A673 (cell line): ENCODE results near the gene GPR15LG. TPM values are rescaled to one million over a fixed set of nuclear protein-coding genes. Genes with fewer than 3 reads are reported as not detected.

ENCODE experiments used
- BruUV-seq: library from RNA; stranded (reverse); fragments of 400-500 nt; replicated peaks from 2 replicates; lab custom pipeline; 2021; lab: Mats Ljungman, UMichigan
- CTCF ChIA-PET: fragments of 300-600 bp; sonication (Branson Sonifier 250); formaldehyde crosslinking; loops from one replicate; lab custom pipeline; 2022; ENCODE audit warnings: antibody characterized with exemption; lab: Charles Lee
- POLR2A ChIA-PET: fragments of 300-600 bp; sonication (Branson Sonifier 250); formaldehyde crosslinking; loops from one replicate; lab custom pipeline; 2022; ENCODE audit warnings: antibody characterized with exemption; ENCODE audit not compliant: low non-redundant PET; lab: Charles Lee
- DNase-seq: peaks from one replicate; pipeline ENCODE4 v3.0.0-alpha.2; 2015; ENCODE audit warnings: low spot score
- H3K27ac ChIP-seq: fragments of 200-600 bp; sonication (generic); 2 replicates; pipeline ENCODE4 v1.5.1; 2016; ENCODE audit warnings: mixed run types, low read depth, mild to moderate bottlenecking, mixed read lengths, antibody characterized with exemption, low read length; ENCODE audit not compliant: poor library complexity, severe bottlenecking
- H3K27me3 ChIP-seq: fragments of 200-600 bp; sonication (generic); replicated peaks from 2 replicates; pipeline ENCODE4 v1.6.1; 2017; ENCODE audit warnings: mixed run types, low read depth, mild to moderate bottlenecking, mixed read lengths, antibody characterized with exemption, low read length; ENCODE audit not compliant: insufficient read depth, poor library complexity
- H3K36me3 ChIP-seq: fragments of 200-600 bp; sonication (generic); 2 replicates; pipeline ENCODE4 v1.6.1; 2016; ENCODE audit warnings: mixed run types, mild to moderate bottlenecking, mixed read lengths, antibody characterized with exemption, low read length; ENCODE audit not compliant: insufficient read depth, poor library complexity, severe bottlenecking
- H3K4me1 ChIP-seq: fragments of 200-600 bp; sonication (generic); 2 replicates; pipeline ENCODE4 v1.6.1; 2017; ENCODE audit warnings: mixed run types, mild to moderate bottlenecking, mixed read lengths, antibody characterized with exemption, low read length; ENCODE audit not compliant: insufficient read depth, poor library complexity, severe bottlenecking
- H3K4me3 ChIP-seq: fragments of 200-600 bp; sonication (generic); 2 replicates; pipeline ENCODE4 v1.5.1; 2016; ENCODE audit warnings: low read depth, mixed run types, mild to moderate bottlenecking, mixed read lengths, low read length; ENCODE audit not compliant: poor library complexity, severe bottlenecking
- H3K9me3 ChIP-seq: fragments of 200-600 bp; sonication (generic); 2 replicates; pipeline ENCODE4 v1.6.1; 2016; ENCODE audit warnings: mixed run types, low read depth, mild to moderate bottlenecking, mixed read lengths, antibody characterized with exemption, low read length; ENCODE audit not compliant: poor library complexity, severe bottlenecking
- EZH2 ChIP-seq: fragments of 200-600 bp; sonication (generic); IDR thresholded peaks from 2 replicates; pipeline ENCODE4 v1.6.1; 2017; ENCODE audit warnings: borderline replicate concordance, low read depth, mild to moderate bottlenecking, mixed read lengths, antibody characterized with exemption, low read length; ENCODE audit not compliant: poor library complexity, severe bottlenecking
- intact Hi-C: fragments of 100-400 bp; cut with micrococcal nuclease; formaldehyde crosslinking; loops from one replicate; pipeline ENCODE4 v1.10.0; 2022; ENCODE audit not compliant: unreplicated experiment
- total RNA-seq: library from RNA; stranded (reverse); gene quantifications from 2 replicates; pipeline ENCODE4 v1.2.3, GENCODE V29; 2021
- TF ChIP-seq, protein P1 (sequence below): fragments of 300-800, 200-600 bp; sonication (generic); conservative IDR thresholded peaks from 2 replicates; pipeline ENCODE4 v1.5.1; 2017; ENCODE audit warnings: low read depth, mild to moderate bottlenecking, antibody characterized with exemption, low read length, moderate library complexity, mixed read lengths

GPR15LG gene
- total RNA-seq, 1 experiment from 2014 or later, result not detected

DNA sequence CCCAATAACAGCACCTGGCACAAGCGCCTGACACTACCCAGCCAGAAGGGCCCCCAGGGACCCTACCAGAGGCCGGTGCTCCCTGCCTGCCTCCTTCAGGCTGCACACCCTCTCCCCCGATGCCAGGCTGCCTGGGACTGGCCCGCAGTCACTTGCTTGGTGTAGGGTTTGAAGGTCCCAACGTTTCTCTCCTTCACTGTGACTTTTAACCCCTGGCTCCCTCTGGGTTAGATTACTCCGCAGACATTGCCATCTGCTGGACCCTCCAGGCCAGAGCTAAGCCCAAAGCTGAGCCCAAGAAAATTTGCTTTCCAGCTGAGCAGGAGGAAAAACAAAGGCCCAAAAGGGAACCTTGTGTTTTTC, 27.6 kb downstream of the GPR15LG start:
- CTCF ChIA-PET, result no interaction called here

GRCh38 chr10:84201682-84202081, 28.1 kb downstream of the GPR15LG start:
- H3K9me3 ChIP-seq, result no peaks in the 10 kb centered on the region
- no peak overlapping the region for H3K27ac ChIP-seq
- H3K4me3 ChIP-seq, result no peak overlapping the region
- no peaks in the 10 kb centered on the region for H3K36me3 ChIP-seq
- POLR2A ChIA-PET, result no interaction called here
- no peaks in the 10 kb centered on the region for H3K4me1 ChIP-seq
- no TSS peak for BruUV-seq
- intact Hi-C loops, result no loop called here
- CTCF ChIA-PET, result no interaction called here
- no peak for DNase-seq
- H3K27me3 ChIP-seq, result peaks cover 31% of the 10 kb centered on the region
- TF ChIP-seq, protein P1, sequence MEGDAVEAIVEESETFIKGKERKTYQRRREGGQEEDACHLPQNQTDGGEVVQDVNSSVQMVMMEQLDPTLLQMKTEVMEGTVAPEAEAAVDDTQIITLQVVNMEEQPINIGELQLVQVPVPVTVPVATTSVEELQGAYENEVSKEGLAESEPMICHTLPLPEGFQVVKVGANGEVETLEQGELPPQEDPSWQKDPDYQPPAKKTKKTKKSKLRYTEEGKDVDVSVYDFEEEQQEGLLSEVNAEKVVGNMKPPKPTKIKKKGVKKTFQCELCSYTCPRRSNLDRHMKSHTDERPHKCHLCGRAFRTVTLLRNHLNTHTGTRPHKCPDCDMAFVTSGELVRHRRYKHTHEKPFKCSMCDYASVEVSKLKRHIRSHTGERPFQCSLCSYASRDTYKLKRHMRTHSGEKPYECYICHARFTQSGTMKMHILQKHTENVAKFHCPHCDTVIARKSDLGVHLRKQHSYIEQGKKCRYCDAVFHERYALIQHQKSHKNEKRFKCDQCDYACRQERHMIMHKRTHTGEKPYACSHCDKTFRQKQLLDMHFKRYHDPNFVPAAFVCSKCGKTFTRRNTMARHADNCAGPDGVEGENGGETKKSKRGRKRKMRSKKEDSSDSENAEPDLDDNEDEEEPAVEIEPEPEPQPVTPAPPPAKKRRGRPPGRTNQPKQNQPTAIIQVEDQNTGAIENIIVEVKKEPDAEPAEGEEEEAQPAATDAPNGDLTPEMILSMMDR, result no peak
- no peak for TF ChIP-seq EZH2

More for the DNA sequence above, 27.6 kb downstream of the GPR15LG start:
- H3K4me3 ChIP-seq, result no peak overlapping the region
- intact Hi-C loops, result no loop called here
- TF ChIP-seq, protein P1, result no peak
- TF ChIP-seq EZH2, result no peak
- no peaks in the 10 kb centered on the region for H3K36me3 ChIP-seq
- no peaks in the 10 kb centered on the region for H3K9me3 ChIP-seq
- H3K4me1 ChIP-seq, result no peaks in the 10 kb centered on the region
- no TSS peak for BruUV-seq
- H3K27me3 ChIP-seq, result peaks cover 36% of the 10 kb centered on the region
- no peak overlapping the region for H3K27ac ChIP-seq
- POLR2A ChIA-PET, result no interaction called here
- no peak for DNase-seq

DNA sequence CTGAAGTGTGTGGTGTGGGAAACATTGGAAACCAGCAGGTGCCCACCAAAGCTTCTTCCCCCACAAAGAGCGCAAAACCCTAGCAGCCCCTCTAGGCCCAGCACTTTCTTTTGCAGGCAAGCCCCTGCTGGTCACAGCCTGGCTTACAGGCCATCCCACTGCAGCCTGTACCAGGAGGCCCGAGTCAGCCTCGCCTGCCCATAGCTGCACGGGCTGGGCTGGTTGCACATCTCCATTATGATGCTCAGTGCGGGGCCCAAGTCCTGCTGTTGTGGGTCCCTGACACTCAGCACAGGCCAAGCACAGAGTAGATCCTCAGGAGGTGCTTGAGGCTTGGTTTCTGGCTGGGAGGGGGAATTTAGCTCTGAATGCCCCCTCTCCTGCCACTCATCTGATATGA, 28.7 kb downstream of the GPR15LG start:
- Histone ChIP-seq H3K27ac (no peak overlapping the region), H3K4me3 (no peak overlapping the region), H3K4me1 (no peaks in the 10 kb centered on the region), H3K36me3 (no peaks in the 10 kb centered on the region), H3K9me3 (no peaks in the 10 kb centered on the region), H3K27me3 (peaks cover 25% of the 10 kb centered on the region)
- intact Hi-C loops, result no loop called here
- ChIA-PET CTCF (no interaction called here), POLR2A (no interaction called here)
- no peak for TF ChIP-seq EZH2
- TF ChIP-seq, protein P1, result no peak
- BruUV-seq, result no TSS peak
- DNase-seq, result no peak
